GM18868 (cell line): ENCODE data around the gene EML4.
"Not testable (repeated sequence)": the region's sequence is repeated elsewhere in the genome, so short reads cannot be mapped to it uniquely, and the experiment has no call there.

Source experiments
- ATAC-seq: cut with Tn5 transposase; IDR thresholded peaks from one replicate; pipeline ENCODE4 v1.9.1; 2021; ENCODE audit warnings: mild to moderate bottlenecking, moderate library complexity; ENCODE audit not compliant: unreplicated experiment

EML4 gene

DNA sequence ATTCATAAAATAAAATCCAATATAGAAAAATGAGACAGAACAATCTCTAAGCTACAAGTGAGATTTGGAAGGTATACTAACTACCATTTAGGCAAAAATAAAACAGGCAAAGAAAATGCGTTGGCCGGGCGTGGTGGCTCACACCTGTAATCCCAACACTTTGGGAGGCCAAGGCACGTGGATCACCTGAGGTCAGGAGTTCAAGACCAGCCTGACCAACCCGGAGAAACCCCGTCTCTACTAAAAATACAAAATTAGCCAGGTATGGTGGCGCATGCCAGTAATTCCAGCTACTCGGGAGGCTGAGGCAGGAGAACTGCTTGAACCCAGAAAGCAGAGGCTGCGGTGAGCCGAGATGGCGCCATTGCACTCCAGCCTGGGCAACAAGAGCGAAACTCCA, 178.4 kb downstream of the EML4 start:
- not testable (repeated sequence) for ATAC-seq

DNA sequence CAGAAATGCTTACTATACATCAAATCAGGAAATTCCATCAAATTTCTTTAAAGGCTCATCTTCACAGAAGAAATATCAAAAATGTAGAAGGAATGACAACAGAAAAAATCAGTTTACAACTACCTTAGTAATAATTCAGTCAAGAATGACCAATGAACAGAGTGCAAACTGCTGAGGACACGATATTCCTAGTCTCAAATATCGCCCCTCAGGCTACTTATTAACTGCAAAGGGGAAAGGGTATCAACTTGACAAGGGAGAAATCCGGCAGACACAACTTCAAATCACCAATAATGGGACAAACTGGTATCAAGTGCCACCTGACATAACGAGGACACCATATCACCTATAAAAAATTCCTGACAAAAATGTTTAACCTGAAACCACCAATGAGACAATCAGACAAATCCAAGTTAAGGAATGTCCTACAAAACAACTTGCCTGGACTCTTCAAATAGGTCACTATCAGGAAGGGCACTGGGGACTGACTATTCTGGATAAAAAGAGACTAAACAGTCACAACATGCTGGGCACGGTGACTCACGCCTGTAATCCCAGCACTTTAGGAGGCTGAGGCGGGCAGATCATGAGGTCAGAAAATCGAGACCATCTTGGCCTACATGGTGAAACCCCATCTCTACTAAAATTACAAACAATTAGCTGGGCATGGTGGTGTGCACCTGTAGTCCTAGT, 179.1 kb downstream of the EML4 start:
- no peak for ATAC-seq

DNA sequence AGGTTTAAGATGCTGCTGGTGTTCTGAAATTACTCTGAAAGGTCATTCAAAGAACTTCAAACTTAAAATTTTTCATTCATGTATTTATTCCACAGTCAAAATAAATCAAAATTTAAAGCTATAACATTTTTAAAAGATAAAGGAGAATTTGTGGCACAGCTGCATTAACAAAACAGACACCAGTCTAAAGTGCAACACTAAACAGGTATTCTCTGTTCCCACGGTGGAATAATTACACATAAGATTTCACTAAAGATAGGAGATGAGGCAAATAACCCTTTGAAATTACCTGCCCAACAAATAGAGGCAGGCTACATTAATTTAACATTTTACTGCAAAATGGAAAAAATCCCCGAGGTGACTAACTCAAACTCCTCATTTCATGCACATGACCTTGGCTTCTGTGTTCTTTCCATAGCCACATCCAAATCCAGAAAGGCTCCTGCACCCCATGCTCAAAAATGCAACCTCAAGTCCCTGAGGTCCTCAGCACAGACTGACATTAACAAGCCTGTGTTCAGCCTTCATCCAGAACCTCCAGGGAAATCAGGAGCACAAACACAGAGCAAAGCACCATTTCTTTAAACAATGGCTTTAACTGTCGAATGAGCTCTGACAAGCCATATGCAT, 181.4 kb downstream of the EML4 start:
- ATAC-seq: no peak

DNA sequence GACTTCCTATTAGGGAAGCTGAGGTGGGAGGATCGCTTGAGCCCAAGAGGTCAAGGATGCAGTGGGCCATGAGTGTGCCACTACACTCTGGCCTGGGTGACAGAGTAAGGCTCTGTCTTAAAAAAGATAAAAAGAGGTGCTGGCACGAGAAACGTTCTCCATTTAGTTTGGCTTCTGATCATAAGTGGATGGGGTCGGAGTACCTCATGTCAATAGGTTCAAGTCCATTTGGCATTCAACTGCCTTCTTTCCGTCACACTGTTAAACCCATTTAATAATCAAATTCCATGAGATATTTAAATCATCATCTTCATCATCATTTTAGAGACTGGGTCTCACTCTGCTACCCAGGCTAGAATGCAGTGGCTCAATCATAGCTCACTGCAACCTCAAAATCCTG, 182.7 kb downstream of the EML4 start:
- no peak for ATAC-seq

DNA sequence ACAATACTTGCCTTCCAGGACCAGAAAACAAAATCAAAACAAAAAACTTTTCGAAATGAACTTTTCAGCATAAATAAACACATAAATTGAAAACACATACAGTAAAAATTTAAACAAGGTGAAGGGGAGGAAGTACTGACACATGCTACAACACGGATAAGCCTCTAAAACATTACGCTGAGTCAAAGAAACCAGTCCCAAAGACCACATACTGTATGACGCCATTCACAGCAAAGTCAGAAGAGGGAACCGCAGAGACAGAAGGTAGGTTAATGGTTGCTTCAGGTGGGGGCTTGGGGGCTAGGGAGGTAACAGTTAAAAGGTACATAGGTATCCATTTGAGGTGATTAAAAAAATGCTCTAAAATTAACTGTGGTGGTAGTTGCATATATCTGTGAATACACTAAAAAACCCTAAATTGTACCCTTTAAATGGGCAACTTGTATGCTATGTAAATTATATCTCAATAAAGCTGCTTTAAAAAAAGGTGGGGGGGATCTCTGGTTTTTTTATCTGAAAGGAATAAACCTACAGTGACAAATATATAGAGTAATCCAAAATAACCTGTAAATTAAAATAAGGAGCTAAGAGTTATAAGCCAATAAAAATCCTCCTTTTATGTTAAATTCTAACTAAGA, 184.8 kb downstream of the EML4 start:
- no peak for ATAC-seq

DNA sequence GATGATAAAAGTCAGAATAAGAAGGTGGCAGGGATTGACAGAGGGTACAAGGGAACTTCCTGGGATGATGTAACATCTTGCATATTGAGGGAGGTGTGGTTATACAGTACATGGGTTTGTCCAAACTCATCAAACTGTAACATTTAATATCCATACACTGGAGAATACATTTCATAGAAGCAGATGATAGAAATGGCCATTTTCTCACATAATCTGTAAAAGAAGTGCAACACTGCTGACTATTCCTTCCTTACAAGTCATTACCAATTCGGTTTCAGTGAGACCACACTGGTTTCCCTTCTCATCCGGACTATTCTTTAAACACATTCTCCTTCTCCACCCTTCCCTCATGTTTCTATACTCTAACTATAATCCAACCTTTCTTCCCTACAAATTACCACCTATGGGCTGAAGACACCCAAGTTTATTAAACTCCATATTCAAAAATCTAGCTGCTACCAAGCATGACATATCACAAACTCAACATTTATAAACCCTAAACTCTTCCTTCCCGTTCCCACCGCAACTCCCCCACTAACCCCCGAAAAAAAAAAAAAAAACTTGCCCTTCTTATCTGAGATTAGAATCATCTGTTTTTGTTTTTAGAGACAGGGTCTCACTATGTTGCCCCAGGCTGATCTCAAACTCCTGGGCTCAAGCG, 190.3 kb downstream of the EML4 start:
- no peak for ATAC-seq

DNA sequence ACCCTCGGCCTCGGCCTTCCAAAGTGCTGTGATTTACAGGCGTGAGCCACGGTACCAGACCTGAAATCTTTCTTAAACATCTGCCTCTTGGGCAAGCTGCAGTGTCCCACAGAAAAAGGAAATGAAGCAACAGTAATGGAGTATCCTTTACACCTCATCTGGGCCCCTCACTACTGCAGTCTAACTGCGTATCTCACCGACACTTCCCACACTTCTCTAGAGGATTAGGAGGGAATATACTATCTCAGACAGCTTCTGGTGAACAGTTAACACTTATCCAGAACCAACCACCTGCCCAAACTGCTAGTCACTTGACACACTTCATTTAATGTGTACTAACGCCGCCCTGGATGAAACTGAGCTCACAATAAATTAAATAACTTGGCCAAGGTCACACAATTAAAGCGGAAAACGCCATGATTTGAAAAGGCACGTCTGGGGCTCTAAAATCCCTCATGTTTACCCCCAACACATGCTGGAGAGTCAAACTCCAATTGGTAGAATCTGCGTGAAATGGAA, 190.9 kb downstream of the EML4 start:
- no peak for ATAC-seq

DNA sequence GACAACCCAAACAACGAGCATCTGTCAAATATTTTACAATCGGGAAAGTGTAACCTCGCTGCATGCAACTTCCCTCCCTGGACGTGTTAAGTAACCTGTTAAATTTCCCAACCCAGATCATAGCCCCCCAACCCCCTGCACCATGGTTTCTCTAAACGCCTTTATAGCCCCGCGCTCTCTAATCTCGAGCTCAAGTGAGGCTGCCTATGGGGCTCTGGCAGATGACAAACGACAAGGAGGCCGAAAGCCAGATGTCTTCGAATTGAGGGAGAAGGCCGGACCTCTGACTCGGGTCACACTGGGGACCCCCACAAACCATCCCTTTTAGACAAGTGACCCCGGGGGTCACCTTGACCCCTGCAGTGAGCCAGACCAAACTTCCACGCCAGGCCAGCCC, 191.3 kb downstream of the EML4 start:
- ATAC-seq: no peak

DNA sequence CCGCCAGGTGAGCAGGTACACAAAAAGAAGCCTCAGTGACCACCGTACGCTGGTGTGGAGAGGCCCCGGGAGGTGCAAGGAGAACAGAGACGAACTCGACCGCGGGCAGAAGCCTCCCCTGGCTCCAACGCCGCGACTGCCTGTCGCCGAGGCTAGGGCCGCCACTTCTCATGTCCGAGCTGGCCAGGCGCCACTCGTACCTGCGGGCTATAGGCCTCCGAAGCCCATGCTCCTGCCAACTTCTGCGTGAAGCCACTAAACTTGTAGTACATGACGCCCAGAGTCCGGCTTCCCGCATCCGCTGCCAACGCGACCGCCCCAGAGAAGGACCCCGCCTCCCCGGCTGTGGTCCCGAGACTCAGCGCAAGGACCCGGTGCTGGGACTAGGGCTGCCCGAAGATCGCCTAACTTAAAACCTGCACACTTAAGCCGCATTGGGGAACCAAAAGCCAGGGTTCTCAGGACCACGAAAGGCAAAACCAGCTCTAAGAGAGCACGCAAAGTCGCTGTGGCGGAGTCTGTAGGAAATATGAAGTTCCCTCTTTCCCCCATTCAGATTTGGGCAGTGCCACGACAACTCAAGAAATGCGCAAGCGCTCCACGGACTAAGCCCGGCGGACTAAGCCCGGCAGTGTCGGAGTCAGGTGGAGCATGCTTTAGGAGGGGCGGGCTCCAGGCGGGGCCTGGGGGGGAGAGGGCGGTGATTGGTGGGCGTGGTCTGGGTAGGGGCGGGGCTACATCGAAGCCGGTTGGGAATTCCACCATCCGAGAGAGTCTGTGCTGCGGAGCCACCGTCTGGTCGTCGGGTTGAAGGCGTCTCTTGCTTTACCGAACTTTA, 192.0 kb downstream of the EML4 start, which contains the start of gene COX7A2L:
Gene COX7A2L, minus strand, starts transcription at position 328 of the 838 bp plus-strand sequence. Its CDS starts 56 bp downstream, at position 272.
- peak; percentile 91 for ATAC-seq

DNA sequence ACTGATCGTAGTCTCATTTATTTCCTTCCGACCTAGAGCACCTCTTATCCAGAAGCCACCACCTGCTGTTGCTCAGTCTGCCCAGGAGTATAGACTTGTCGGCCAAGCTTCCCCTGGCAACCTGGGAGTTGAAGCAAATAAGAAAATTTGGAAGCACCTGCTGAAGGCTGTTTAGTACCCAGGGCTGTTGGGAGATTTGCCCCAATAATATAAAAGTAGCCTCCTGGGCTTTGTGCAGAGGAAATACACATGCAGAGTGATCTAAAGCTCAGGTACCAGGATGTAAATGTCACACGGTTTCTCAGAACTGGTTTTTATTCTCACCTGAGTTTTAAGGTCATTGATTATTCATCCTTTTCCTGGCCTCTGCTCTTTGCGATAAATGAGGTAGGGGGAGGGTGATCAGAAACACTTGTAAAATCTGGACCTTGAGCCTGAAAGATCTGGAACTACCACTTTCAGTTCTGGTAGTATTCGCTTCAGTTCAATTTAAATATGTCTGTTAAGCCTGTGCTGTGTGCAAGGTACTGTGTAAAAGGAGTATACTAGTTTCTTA, 192.7 kb downstream of the EML4 start:
- no peak for ATAC-seq

DNA sequence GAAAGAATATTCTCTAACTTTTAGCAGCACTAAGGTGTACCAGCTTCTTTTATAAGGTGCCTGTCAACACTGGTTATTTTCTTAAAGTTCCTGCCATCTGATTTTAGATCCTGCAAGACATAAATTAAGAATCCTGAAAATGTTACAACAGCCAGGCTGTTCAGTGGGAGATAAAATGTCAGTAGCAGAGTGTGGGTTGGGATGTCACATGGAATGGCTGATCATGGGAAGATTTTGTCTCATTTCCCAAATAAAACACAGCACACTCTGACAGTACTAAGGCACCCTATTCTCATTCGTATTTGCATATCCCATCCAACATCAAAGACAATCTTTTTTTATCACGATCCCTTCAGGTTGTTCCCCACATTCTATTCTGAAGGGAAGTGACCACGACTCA, 194.3 kb downstream of the EML4 start:
- ATAC-seq: no peak

DNA sequence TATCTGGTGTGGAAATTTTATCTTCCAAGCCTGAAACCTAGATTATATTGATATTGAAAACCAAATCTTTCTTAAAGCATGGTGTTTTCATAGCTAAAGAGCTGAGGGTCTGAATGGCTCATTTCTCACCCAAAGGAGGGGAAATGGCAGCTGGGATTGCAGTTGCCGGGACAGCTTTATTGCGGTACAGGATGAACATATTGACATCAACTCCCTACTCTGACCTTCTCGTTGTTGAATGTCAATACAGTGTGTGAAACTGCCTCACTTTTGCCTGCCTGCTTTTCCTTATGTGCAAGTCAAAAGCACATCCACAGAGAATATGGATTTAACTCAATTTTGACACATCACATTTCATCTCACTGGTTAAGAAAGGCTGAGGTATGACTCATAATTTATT, 195.5 kb downstream of the EML4 start:
- ATAC-seq: no peak

DNA sequence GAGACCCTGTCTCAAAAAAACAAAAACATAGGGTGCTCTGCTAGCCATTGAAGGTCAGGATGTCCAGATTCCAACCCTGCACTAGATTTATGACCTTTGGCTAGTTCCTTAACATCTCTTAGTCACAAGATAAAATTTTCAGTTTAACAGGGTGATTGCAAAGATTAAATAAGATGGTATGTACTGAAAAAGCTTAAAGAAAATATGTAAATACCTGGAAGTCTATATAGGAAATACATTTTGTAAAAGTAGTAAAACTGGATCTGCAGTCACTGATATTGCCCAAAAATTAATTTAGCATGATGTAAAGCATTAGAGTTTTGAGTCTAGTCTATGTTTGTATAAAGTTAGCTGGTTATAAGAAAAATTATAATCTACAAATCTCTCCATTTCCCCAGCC, 197.3 kb downstream of the EML4 start:
- no peak for ATAC-seq

DNA sequence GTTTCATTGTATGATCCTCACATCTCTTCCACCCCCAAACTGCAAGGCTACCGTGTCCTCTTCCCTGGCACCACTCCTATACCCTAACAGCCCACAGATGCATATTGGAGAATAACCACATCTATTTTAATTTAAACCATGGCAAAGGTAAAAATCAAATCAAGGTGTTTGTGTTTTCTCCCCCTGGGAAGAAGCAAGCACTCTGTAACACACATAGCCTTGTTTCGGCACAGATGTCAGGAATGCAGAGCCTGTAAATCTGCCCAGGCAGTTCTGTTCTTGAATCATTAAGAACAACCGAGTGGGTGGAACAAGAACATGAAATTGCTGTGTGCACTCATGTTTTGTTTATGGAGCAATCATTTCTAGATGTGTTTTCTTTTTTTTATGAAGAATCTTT, 198.7 kb downstream of the EML4 start:
- ATAC-seq: no peak

DNA sequence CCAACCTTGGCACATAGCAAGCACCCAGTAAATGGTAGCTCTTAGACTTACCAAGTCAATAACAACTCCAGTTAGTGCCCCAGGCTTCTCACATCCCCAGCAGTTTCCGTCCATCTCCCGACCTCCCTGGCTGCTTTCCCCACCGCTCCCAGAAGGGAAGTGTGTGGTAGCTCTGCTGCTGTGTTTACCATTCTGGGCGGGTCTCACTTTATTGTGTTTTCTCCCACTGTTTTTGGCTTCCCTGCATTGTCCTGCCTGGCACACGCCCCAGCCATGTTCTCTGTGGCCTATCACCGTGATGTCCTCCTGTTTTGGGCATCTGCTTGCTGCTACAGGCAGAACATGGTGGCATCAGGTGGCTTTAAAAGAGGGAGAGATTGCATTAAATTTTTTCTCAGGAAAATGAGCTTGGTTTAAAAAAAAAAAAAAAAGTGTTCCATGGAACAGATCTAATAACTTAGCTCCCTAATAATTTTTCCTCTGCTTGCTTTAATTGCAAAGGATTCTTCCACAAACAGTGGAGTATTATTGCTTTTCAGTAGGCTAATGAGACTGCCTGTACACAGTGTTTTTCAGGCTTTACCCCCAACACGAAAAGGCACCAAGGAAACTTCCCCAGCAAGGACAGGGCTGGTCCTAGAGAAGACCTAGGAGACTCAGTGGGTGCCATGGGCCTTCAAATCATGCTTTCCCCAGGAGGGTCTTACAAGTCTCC, 199.8 kb downstream of the EML4 start:
- ATAC-seq: no peak

DNA sequence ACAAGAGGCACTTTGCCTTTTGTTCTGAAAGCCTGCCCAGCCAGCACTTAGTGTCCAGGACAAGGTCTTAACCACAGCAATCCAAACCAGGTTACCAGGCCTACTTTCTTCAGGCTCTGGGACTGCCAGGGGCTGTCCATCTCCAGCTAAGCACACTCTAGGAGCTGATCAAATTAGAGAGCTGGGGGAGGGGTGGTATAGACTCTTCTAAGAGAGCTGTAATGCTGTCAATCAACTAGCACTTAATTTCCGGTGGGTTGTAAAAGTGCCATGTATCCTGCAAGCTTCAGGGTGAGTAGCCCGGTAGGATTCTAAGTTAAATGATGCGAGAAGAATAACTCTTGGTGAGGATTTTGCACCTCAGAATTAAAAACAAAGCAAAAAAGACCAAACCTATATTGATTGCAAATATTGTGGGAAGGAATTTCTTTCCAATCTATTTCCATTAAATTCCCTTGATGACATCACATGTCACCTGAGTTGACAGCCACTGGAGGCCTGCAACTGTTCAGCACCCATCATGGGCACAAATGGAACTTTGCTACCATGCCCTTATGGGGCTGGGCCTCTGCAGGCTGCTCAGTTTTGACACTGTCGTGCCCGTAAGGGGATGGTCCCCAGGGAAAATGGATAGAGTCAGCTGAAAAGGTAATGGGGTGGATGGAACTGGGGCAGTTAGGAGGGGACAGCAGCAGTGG, 200.5 kb downstream of the EML4 start:
- no peak for ATAC-seq

DNA sequence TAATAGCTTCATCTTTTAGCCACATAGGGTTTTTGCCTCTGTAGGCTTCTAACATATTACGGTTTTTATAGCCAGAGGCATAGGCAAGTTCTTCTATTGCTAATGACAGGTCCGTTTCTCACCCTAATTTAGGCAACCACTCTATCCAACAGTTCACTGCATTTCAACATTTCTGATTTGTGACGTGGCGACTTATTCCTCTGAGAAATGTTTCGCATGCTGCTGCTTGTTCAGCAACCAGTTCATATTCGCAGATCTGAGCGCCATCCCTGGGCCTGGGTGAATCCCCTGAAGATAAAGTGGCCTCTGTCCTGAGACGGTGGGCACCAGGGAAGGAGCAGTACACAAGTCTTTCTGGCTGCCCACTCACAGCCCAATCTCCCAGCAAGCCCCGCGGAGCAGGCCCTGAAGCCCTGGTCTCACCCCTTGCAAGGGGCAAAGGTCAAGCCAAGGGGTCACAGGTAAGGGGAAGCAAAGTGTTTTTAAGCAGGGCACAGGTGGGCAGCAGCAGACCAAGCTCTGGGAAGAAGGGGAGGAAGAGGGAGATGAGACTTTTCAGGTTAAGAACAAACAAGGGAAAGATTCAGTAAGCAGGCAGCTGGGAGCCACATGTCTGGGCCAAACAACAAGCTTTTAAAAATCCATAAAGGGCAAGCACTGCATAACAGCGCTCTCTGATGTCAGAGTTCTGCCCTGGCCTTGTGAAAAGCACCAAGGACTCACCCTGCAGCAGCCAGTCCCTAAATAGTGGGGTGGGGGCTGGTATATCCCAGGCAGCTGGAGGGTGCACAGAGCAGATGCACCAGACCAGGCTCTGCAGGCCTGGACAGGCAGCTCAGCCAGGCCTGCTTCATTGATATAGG, 202.7 kb downstream of the EML4 start:
- ATAC-seq: no peak
